Stomach (tissue), 9 donors: ENCODE data around the gene CSGALNACT2. TPM values are rescaled to one million over a fixed set of nuclear protein-coding genes. Genes with fewer than 3 reads are reported as not detected.

ENCODE experiments used
- DNase-seq, 2 donors: peaks; one replicate each; pipeline versions ENCODE4 v3.0.0 to v3.0.0-alpha.2; 2013 to 2019
- H3K27ac ChIP-seq, 5 donors: fragments of 200-600 bp in 4 of 5; sonication (generic) in 4 of 5; one replicate each; pipeline ENCODE4 v1.5.1; 2013 to 2019; ENCODE audit warnings: mild to moderate bottlenecking in 1 of 5, moderate library complexity in 1 of 5
- H3K27me3 ChIP-seq, 3 donors: fragments of 200-600 bp; sonication (generic); one replicate each; pipeline ENCODE4 v1.5.1; 2017 to 2019; ENCODE audit warnings: mixed run types in 1 of 3
- H3K36me3 ChIP-seq, 4 donors: fragments of 200-600 bp; sonication (generic); 1 replicate in 3 of 4; 2 replicates in 1 of 4; pipeline ENCODE4 v1.5.1; 2016 to 2019
- H3K4me1 ChIP-seq, 4 donors: fragments of 200-600 bp; sonication (generic); one replicate each; pipeline ENCODE4 v1.5.1; 2016 to 2019
- H3K4me3 ChIP-seq, 4 donors: fragments of 200-600 bp; sonication (generic) in 3 of 4; one replicate each; pipeline ENCODE4 v1.5.1; 2016 to 2019; ENCODE audit warnings: mild to moderate bottlenecking in 1 of 4
- H3K9me3 ChIP-seq, 4 donors: fragments of 200-600 bp; sonication (generic); one replicate each; pipeline ENCODE4 v1.5.1; 2016 to 2019
- EP300 ChIP-seq: sonication (generic); formaldehyde crosslinking; IDR thresholded peaks from one replicate; pipeline ENCODE4 v1.6.1; 2017; ENCODE audit warnings: antibody characterized with exemption
- POLR2A ChIP-seq, 4 donors: fragments of 450-650 bp; IDR thresholded peaks; one replicate each; pipeline ENCODE4 v1.6.1; 2016; ENCODE audit warnings: antibody characterized with exemption in 4 of 4, control low read depth in 2 of 4, mild to moderate bottlenecking in 1 of 4, moderate library complexity in 1 of 4
- POLR2AphosphoS5 ChIP-seq, 3 donors: sonication (generic); formaldehyde crosslinking; IDR thresholded peaks; one replicate each; pipeline ENCODE4 v1.6.1; 2016; ENCODE audit warnings: antibody characterized with exemption in 3 of 3
- WGBS, 5 donors: extraction: QIAGEN DNeasy Blood & Tissue Kit in 3 of 5; methylation state at CpG; one replicate each; pipeline versions ENCODE4 v1.1.5 to v1.1.7; 2013 to 2018; 5-methylcytosine and 5-hydroxymethylcytosine counted together
- intact Hi-C: fragments of 100-400 bp; cut with DNase I; formaldehyde crosslinking; loops from one replicate; pipeline ENCODE4 v1.15.1; 2023; ENCODE audit warnings: low total_unique reads
- polyA plus RNA-seq, 3 donors: library from polyadenylated mRNA; stranded (reverse); fragments of 200-250 nt; gene quantifications; one replicate each; pipeline ENCODE4 v1.2.3, GENCODE V29; 2013
- total RNA-seq, 5 donors: library from RNA; depleted of rRNA; stranded (reverse); fragments of >200 nt; gene quantifications; one replicate each; pipeline versions ENCODE4 v1.1.0 to v1.2.3, GENCODE V29; 2014 to 2016
- TF ChIP-seq, protein P1 (sequence below), 7 experiments: fragments of 450-650 bp in 4 of 7; fragments of 200-600 bp in 3 of 7; sonication (generic) in 3 of 7; IDR thresholded peaks; one replicate each; pipeline ENCODE4 v1.5.1; 2016 to 2019; ENCODE audit warnings: antibody characterized with exemption in 7 of 7, control low read depth in 2 of 7, mild to moderate bottlenecking in 1 of 7
- donor health status: healthy with polysubstance abuse.
- donor health status: Bipolar disorder and iron deficiency.
- donor health status: healthy.

The CSGALNACT2 gene
- total and polyA plus RNA-seq, 8 donors, result 2.0 to 30.1 (median 7.8) TPM

DNA sequence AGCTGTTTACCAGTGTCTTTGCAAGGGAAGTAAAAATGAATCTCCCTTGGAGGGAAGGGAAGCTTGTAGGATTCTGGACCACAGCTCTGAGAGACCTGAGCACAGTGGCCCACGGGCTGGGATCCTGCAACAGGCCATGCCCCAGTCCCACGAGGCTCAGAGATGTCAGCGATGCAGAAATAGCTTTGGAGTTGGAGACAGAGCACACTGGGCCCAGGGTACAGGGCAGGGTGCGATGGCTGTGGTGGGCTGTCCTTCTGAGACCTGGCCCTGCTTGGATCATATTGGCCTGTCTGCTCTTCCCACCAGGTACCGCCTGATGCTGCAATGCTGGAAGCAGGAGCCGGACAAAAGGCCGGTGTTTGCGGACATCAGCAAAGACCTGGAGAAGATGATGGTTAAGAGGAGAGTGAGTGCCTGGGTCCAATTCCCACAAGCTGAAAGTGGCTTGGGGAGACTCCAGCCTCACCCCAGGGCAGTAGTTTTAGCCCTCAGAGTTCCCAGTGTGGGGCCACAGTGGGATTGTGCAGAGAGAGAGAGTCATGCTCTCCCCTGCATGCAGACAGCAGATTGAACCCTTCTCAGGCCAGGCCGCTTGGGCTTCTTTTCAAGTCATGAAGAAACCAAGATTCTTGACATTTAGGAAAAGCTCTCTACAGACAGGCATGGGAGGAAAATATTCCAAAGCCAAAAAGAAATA lies 13.5 kb upstream of the CSGALNACT2 start:
- intact Hi-C loops, result no loop called here
- Histone ChIP-seq H3K4me3 (no peak overlapping the region), H3K4me1 (peaks cover 0 to 15% (median 2%) of the 10 kb centered on the region in 4 donors), H3K27me3 (no peaks in the 10 kb centered on the region), H3K36me3 (no peaks in the 10 kb centered on the region), H3K9me3 (no peaks in the 10 kb centered on the region), H3K27ac (no peak overlapping the region)
- DNase-seq, result peak in 1 of 2 donors; percentile 23
- WGBS, 5 donors, result 82 to 89% (median 85%) methylated on average over 9 of the region's 9 CpGs
- no peak for TF ChIP-seq POLR2A (IDR thresholded peaks at IDR 0.05)
- TF ChIP-seq EP300, result no peak
- TF ChIP-seq, protein P1, sequence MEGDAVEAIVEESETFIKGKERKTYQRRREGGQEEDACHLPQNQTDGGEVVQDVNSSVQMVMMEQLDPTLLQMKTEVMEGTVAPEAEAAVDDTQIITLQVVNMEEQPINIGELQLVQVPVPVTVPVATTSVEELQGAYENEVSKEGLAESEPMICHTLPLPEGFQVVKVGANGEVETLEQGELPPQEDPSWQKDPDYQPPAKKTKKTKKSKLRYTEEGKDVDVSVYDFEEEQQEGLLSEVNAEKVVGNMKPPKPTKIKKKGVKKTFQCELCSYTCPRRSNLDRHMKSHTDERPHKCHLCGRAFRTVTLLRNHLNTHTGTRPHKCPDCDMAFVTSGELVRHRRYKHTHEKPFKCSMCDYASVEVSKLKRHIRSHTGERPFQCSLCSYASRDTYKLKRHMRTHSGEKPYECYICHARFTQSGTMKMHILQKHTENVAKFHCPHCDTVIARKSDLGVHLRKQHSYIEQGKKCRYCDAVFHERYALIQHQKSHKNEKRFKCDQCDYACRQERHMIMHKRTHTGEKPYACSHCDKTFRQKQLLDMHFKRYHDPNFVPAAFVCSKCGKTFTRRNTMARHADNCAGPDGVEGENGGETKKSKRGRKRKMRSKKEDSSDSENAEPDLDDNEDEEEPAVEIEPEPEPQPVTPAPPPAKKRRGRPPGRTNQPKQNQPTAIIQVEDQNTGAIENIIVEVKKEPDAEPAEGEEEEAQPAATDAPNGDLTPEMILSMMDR (IDR thresholded peaks at IDR 0.05), result no peak
- no peak for TF ChIP-seq POLR2AphosphoS5 (IDR thresholded peaks at IDR 0.05)

DNA sequence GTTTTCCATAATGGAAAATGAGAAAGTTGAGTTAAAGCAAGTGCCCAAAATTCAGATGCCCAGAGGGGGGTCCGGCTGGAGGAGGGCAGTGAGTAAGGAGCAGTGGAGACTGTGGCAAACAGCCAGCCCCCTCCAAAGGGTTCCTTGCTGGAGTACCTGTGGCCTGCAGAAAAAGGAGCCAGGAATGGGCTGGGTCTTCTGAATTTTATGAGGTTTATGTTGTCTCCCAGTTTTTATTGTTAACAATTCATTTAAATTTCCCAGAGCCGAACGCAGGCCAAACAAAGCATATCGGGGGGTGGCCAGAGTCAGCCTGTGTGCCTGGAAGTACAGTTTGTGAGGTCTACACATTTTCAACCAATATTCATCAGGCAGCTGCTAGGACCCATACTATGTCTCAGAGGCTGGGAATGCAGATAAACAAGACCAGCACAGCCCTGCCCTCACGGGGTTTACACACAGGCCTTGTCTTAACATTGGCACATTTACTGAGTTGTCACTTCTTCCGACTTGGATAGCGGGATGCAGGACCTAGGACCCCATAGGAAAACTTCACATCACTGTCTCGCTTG lies 12.9 kb upstream of the CSGALNACT2 start:
- intact Hi-C loops, result no loop called here
- TF ChIP-seq, protein P1 (IDR thresholded peaks at IDR 0.05), result no peak
- TF ChIP-seq POLR2AphosphoS5 (IDR thresholded peaks at IDR 0.05), result no peak
- TF ChIP-seq EP300, result no peak
- TF ChIP-seq POLR2A (IDR thresholded peaks at IDR 0.05), result no peak
- peak in 1 of 2 donors; percentile 13 for DNase-seq
- Histone ChIP-seq H3K36me3 (no peaks in the 10 kb centered on the region), H3K4me1 (peaks cover 0 to 15% (median 2%) of the 10 kb centered on the region in 4 donors), H3K4me3 (no peak overlapping the region), H3K9me3 (no peaks in the 10 kb centered on the region), H3K27me3 (no peaks in the 10 kb centered on the region), H3K27ac (no peak overlapping the region)
- WGBS, 5 donors, result 83 to 93% (median 90%) methylated on average over 8 of the region's 8 CpGs

- DNase-seq, result peak in 1 of 2 donors; percentile 22
Observed at GRCh38 chr10:43125881-43126731, 12.1 kb upstream of the CSGALNACT2 start.

More at GRCh38 chr10:43125881-43126731, 12.1 kb upstream of the CSGALNACT2 start:
- Histone ChIP-seq H3K27me3 (no peaks in the 10 kb centered on the region), H3K4me1 (peaks cover 0 to 11% (median 2%) of the 10 kb centered on the region in 4 donors), H3K9me3 (no peaks in the 10 kb centered on the region), H3K27ac (no peak overlapping the region), H3K4me3 (no peak overlapping the region), H3K36me3 (no peaks in the 10 kb centered on the region)
- 83 to 90% (median 87%) methylated on average over 20 to 23 of the region's 23 CpGs for WGBS, 5 donors
- intact Hi-C loops, result no loop called here
- TF ChIP-seq, protein P1 (IDR thresholded peaks at IDR 0.05), result no peak
- no peak for TF ChIP-seq POLR2A (IDR thresholded peaks at IDR 0.05)
